K562 (cell line): ENCODE measurements around the gene LNPEP. TPM values are rescaled to one million over a fixed set of nuclear protein-coding genes. Genes with fewer than 3 reads are reported as not detected.

Experiments used
- ATAC-seq: fragments of 200-7000 bp; cut with Tn5 transposase; 3 replicates; pipeline ENCODE4 v1.9.1; 2020; ENCODE audit warnings: moderate library complexity
- BruUV-seq: library from RNA; stranded (reverse); fragments of 400-500 nt; replicated peaks from 2 replicates; lab custom pipeline; 2021; lab: Mats Ljungman, UMichigan
- CTCF ChIA-PET: fragments of 300-600 bp; formaldehyde crosslinking; extraction: SDS; loops from one replicate; lab custom pipeline; 2021; ENCODE audit warnings: low intra/inter-chr PET ratio; lab: Yijun Ruan, JAX
- POLR2A ChIA-PET: fragments of 300-600, 350-650 bp; sonication (Branson Sonifier 250); formaldehyde crosslinking; extraction: SDS; loops from one replicate; lab custom pipeline; 2021; ENCODE audit warnings: antibody characterized with exemption, inconsistent platforms; lab: Yijun Ruan, JAX
- DNase-seq, 4 experiments: peaks; one replicate each; pipeline versions ENCODE4 v3.0.0 to v3.0.0-alpha.2; 2011 to 2018; ENCODE audit warnings: low spot score in 3 of 4, mixed read lengths in 3 of 4; ENCODE audit errors: extremely low read depth in 1 of 4
- FAIRE-seq: peaks from 2 replicates; lab custom pipeline; 2011; peaks lifted over from hg19 to GRCh38; lab: Jason Lieb, UNC
- H2AFZ ChIP-seq: 2 replicates; pipeline ENCODE4 v1.6.0; 2011; ENCODE audit warnings: low read depth, low read length, control low read depth, inconsistent platforms
- H3K27ac ChIP-seq: fragments of 200-600 bp; 3 replicates; pipeline ENCODE4 v1.8.0; 2011; ENCODE audit warnings: low read depth, mild to moderate bottlenecking, control low read depth, inconsistent platforms, low read length, moderate library complexity, mixed read lengths; ENCODE audit errors: extremely low read depth
- H3K27me3 ChIP-seq, 2 experiments: fragments of 300-600 bp in 1 of 2; 2 replicates in 1 of 2; 3 replicates in 1 of 2; pipeline versions ENCODE4 v1.6.0 to v1.8.0; 2011; ENCODE audit warnings: inconsistent platforms in 2 of 2, low read length in 2 of 2, mild to moderate bottlenecking in 1 of 2, mixed read lengths in 1 of 2, moderate library complexity in 1 of 2; ENCODE audit not compliant: control insufficient read depth in 2 of 2, insufficient read depth in 2 of 2
- H3K36me3 ChIP-seq: fragments of 300-600 bp; 3 replicates; pipeline ENCODE4 v1.8.0; 2011; ENCODE audit warnings: mild to moderate bottlenecking, low read length, inconsistent platforms; ENCODE audit not compliant: control insufficient read depth, insufficient read depth
- H3K4me1 ChIP-seq, 2 experiments: fragments of 200-600 bp in 1 of 2; replicated peaks in 1 of 2; 2 replicates in 1 of 2; 3 replicates in 1 of 2; pipeline versions ENCODE4 v1.5.1 to v1.8.0; 2011; ENCODE audit warnings: inconsistent platforms in 2 of 2, low read length in 2 of 2, mild to moderate bottlenecking in 1 of 2, mixed read lengths in 1 of 2, moderate library complexity in 1 of 2; ENCODE audit not compliant: control insufficient read depth in 2 of 2, insufficient read depth in 2 of 2
- H3K4me2 ChIP-seq: 2 replicates; pipeline ENCODE4 v1.6.1; 2011; ENCODE audit warnings: low read length, control low read depth, inconsistent platforms, mixed read lengths; ENCODE audit not compliant: insufficient read depth
- H3K4me3 ChIP-seq: fragments of 200-600 bp; sonication (generic), shearing (Covaris generic); 2 replicates; pipeline ENCODE4 v1.5.1; 2016; ENCODE audit warnings: control low read depth, inconsistent platforms
- H3K79me2 ChIP-seq: fragments of 200-600 bp; 3 replicates; pipeline ENCODE4 v1.8.0; 2011; ENCODE audit warnings: low read length, inconsistent platforms; ENCODE audit not compliant: control insufficient read depth, insufficient read depth
- H3K9ac ChIP-seq, 2 experiments: 2 replicates each; pipeline versions ENCODE4 v1.6.0 to v1.6.1; 2011; ENCODE audit warnings: low read depth in 2 of 2, low read length in 2 of 2, control low read depth in 1 of 2, inconsistent platforms in 1 of 2, mild to moderate bottlenecking in 1 of 2, mixed read lengths in 1 of 2; ENCODE audit not compliant: insufficient read depth in 1 of 2
- H3K9me1 ChIP-seq: one replicate; pipeline ENCODE4 v1.6.0; 2011; ENCODE audit warnings: inconsistent platforms, mild to moderate bottlenecking, low read length, moderate library complexity; ENCODE audit not compliant: control insufficient read depth, insufficient read depth
- H3K9me3 ChIP-seq: replicated peaks from 2 replicates; pipeline ENCODE4 v1.5.1; 2011; ENCODE audit warnings: low read depth, low read length, inconsistent platforms; ENCODE audit not compliant: control insufficient read depth, insufficient read depth
- H4K20me1 ChIP-seq: replicated peaks from 2 replicates; pipeline ENCODE4 v1.6.1; 2011; ENCODE audit warnings: low read length, inconsistent platforms, mixed read lengths; ENCODE audit not compliant: control insufficient read depth, insufficient read depth
- AFF4 ChIP-seq: sonication (generic); formaldehyde crosslinking; IDR thresholded peaks from 2 replicates; pipeline ENCODE4 v1.8.0; 2023; ENCODE audit warnings: mild to moderate bottlenecking, missing genetic modification reagents
- POLR3G ChIP-seq: IDR thresholded peaks from 2 replicates; pipeline ENCODE4 v1.6.1; 2011; ENCODE audit not compliant: insufficient read length, insufficient replicate concordance; ENCODE audit errors: extremely low read depth
- PRPF4 ChIP-seq: fragments of 200-400 bp; formaldehyde crosslinking; IDR thresholded peaks from one replicate; pipeline ENCODE4 v1.6.1; 2017; ENCODE audit warnings: low read length, low read depth, mild to moderate bottlenecking; ENCODE audit not compliant: insufficient read depth, poor library complexity, severe bottlenecking
- ZBTB26 ChIP-seq: fragments of 450-650 bp; formaldehyde crosslinking; IDR thresholded peaks from 2 replicates; pipeline ENCODE4 v1.4.0; 2022; ENCODE audit warnings: missing genetic modification characterization
- ZC3H8 ChIP-seq: fragments of 450-650 bp; IDR thresholded peaks from 2 replicates; pipeline ENCODE4 v1.6.1; 2017
- ZNF655 ChIP-seq: fragments of 250-450 bp; sonication (Bioruptor Pico); IDR thresholded peaks from 2 replicates; pipeline ENCODE4 v1.5.0; 2021
- WGBS: fragments of 100-300 bp; shearing (Covaris generic); methylation state at CpG from one replicate; pipeline ENCODE4 v1.1.6; 2016; ENCODE audit warnings: low coverage, mixed read lengths; ENCODE audit not compliant: insufficient coverage; ENCODE audit errors: missing lambda C conversion rate; 5-methylcytosine and 5-hydroxymethylcytosine counted together
- in situ Hi-C: fragments of 300-500 bp; cut with MboI; formaldehyde crosslinking; loops from 4 replicates; pipeline ENCODE4 v1.15.0; 2018; ENCODE audit warnings: inconsistent platforms, mixed read lengths
- intact Hi-C: fragments of 100-400 bp; cut with micrococcal nuclease; formaldehyde crosslinking; loops from 2 replicates; pipeline ENCODE4 v1.14.2; 2022
- polyA plus RNA-seq, 8 experiments: library from polyadenylated mRNA; depleted of rRNA in 4 of 8; stranded (reverse) in 5 of 8; unstranded in 3 of 8; fragments of >200 nt; fragmentation: Nextera tagmentation in 2 of 8; fragmentation: Illumina TruSeq in 1 of 8; extraction: Ambion mirVana in 2 of 8; extraction: Trizol in 1 of 8; gene quantifications; 2 replicates each; pipeline versions ENCODE4 v1.2.1 to v1.2.3, GENCODE V29; 2011 to 2014; ENCODE audit warnings: inconsistent platforms in 1 of 8, missing spikeins in 1 of 8
- total RNA-seq, 7 experiments: library from RNA; depleted of rRNA in 6 of 7; stranded (reverse); fragments of >200 nt in 6 of 7; fragmentation: Illumina TruSeq in 2 of 7; extraction: Trizol in 2 of 7; gene quantifications; 2 replicates each; pipeline versions ENCODE4 v1.2.1 to v1.2.3, GENCODE V29; 2011 to 2021; ENCODE audit warnings: low replicate concordance in 1 of 7
- TF ChIP-seq, protein P1 (sequence below), 2 experiments: fragments of 150-350 bp in 1 of 2; IDR thresholded peaks; 2 replicates each; pipeline ENCODE4 v1.6.1; 2012 to 2016; ENCODE audit warnings: low read depth in 2 of 2, low read length in 2 of 2, mild to moderate bottlenecking in 1 of 2, moderate library complexity in 1 of 2
- TF ChIP-seq, protein P2 (sequence below), 2 experiments: IDR thresholded peaks in 1 of 2; conservative IDR thresholded peaks in 1 of 2; 2 replicates each; pipeline ENCODE4 v1.6.1; 2016; ENCODE audit warnings: low read depth in 2 of 2, mild to moderate bottlenecking in 1 of 2, missing compliant biosample characterization in 1 of 2, missing genetic modification characterization in 1 of 2, moderate library complexity in 1 of 2

Gene LNPEP
- total and polyA plus RNA-seq, 9 of the 15 experiments (the other 6 are each of a cell fraction or from before 2014, with no cell fraction given) = 2.6 to 27.9 (median 11.2) TPM

GRCh38 chr5:96967400-96967799 is 31.5 kb downstream of the LNPEP start:
- Histone ChIP-seq H2AFZ (no peak overlapping the region), H3K79me2 (peaks cover 28% of the 10 kb centered on the region), H3K4me2 (no peak overlapping the region), H3K4me1 (peaks cover 0 to 9% of the 10 kb centered on the region in 2 experiments; a peak in 3 of 5 replicates), H3K9me1 (no peaks in the 10 kb centered on the region), H3K27me3 (no peaks in the 10 kb centered on the region), H3K36me3 (no peaks in the 10 kb centered on the region), H4K20me1 (no peaks in the 10 kb centered on the region), H3K4me3 (no peak overlapping the region), H3K9me3 (no peaks in the 10 kb centered on the region), H3K27ac (no peak overlapping the region), H3K9ac (no peak overlapping the region)
- no peak for FAIRE-seq
- ChIA-PET POLR2A (no interaction called here), CTCF (no interaction called here)
- DNase-seq = no peak
- 64% methylated on average over 1 of the region's 1 CpG for WGBS
- no peak for ATAC-seq
- no TSS peak for BruUV-seq
- in situ Hi-C loops = no loop called here
- intact Hi-C loops = no loop called here
- no peak for TF ChIP-seq ZC3H8
- TF ChIP-seq, protein P1, sequence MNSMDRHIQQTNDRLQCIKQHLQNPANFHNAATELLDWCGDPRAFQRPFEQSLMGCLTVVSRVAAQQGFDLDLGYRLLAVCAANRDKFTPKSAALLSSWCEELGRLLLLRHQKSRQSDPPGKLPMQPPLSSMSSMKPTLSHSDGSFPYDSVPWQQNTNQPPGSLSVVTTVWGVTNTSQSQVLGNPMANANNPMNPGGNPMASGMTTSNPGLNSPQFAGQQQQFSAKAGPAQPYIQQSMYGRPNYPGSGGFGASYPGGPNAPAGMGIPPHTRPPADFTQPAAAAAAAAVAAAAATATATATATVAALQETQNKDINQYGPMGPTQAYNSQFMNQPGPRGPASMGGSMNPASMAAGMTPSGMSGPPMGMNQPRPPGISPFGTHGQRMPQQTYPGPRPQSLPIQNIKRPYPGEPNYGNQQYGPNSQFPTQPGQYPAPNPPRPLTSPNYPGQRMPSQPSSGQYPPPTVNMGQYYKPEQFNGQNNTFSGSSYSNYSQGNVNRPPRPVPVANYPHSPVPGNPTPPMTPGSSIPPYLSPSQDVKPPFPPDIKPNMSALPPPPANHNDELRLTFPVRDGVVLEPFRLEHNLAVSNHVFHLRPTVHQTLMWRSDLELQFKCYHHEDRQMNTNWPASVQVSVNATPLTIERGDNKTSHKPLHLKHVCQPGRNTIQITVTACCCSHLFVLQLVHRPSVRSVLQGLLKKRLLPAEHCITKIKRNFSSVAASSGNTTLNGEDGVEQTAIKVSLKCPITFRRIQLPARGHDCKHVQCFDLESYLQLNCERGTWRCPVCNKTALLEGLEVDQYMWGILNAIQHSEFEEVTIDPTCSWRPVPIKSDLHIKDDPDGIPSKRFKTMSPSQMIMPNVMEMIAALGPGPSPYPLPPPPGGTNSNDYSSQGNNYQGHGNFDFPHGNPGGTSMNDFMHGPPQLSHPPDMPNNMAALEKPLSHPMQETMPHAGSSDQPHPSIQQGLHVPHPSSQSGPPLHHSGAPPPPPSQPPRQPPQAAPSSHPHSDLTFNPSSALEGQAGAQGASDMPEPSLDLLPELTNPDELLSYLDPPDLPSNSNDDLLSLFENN (IDR thresholded peaks at IDR 0.05; ENCODE audit: low read depth in 2 of 2, low read length in 2 of 2) = no peak
- TF ChIP-seq ZBTB26 (CRISPR knock-in tag) = no peak
- no peak for TF ChIP-seq AFF4 (CRISPR knock-in tag)
- TF ChIP-seq PRPF4 = no peak
- TF ChIP-seq, protein P2, sequence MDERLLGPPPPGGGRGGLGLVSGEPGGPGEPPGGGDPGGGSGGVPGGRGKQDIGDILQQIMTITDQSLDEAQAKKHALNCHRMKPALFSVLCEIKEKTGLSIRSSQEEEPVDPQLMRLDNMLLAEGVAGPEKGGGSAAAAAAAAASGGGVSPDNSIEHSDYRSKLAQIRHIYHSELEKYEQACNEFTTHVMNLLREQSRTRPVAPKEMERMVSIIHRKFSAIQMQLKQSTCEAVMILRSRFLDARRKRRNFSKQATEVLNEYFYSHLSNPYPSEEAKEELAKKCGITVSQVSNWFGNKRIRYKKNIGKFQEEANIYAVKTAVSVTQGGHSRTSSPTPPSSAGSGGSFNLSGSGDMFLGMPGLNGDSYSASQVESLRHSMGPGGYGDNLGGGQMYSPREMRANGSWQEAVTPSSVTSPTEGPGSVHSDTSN (CRISPR knock-in tag; IDR thresholded peaks at IDR 0.05; ENCODE audit: low read depth) = no peak
- TF ChIP-seq, protein P2 (tag; conservative IDR thresholded peaks at IDR 0.05; ENCODE audit: low read depth) = no peak
- no peak for TF ChIP-seq ZNF655 (CRISPR knock-in tag)
- no peak for TF ChIP-seq POLR3G
